Measurements from ENCODE around the gene MYLK4.

MYLK4 gene

GRCh38 chr6:2684766-2685754 is 65.7 kb downstream of the MYLK4 start:
- no peaks in the 10 kb centered on the region for H3K36me3 ChIP-seq (ENCODE audit: insufficient read depth, insufficient read length, low read length)
- TF ChIP-seq SUZ12 (IDR thresholded peaks at IDR 0.05; ENCODE audit: extremely low read depth, insufficient read depth, insufficient read length), result no peak
- no peak for TF ChIP-seq YY1 (IDR thresholded peaks at IDR 0.05; ENCODE audit: insufficient read depth, insufficient read length)
- TF ChIP-seq ZNF274 (IDR thresholded peaks at IDR 0.05; ENCODE audit: low read depth, low read length), result no peak
- no peaks in the 10 kb centered on the region for H3K4me1 ChIP-seq (ENCODE audit: insufficient read depth, insufficient read length)
- H3K4me3 ChIP-seq (ENCODE audit: insufficient read length, low read depth), result no peak overlapping the region
- no peaks in the 10 kb centered on the region for H3K27me3 ChIP-seq (ENCODE audit: insufficient read depth, insufficient read length)
- no peak overlapping the region for H3K9ac ChIP-seq (ENCODE audit: insufficient read length, low read depth)
- H3K9me3 ChIP-seq (ENCODE audit: insufficient read depth, low read length), result no peaks in the 10 kb centered on the region; the same call in 1 of the 2 replicates
- no peak for DNase-seq (ENCODE audit: low read depth, low spot score)

- no peaks in the 10 kb centered on the region for H3K4me1 ChIP-seq (ENCODE audit: insufficient read depth, insufficient read length)
- H3K4me3 ChIP-seq (ENCODE audit: insufficient read length, low read depth), result no peak overlapping the region
- H3K9ac ChIP-seq (ENCODE audit: insufficient read length, low read depth), result no peak overlapping the region
- H3K27me3 ChIP-seq (ENCODE audit: insufficient read depth, insufficient read length), result no peaks in the 10 kb centered on the region
- TF ChIP-seq YY1 (IDR thresholded peaks at IDR 0.05; ENCODE audit: insufficient read depth, insufficient read length) (no peak), SUZ12 (IDR thresholded peaks at IDR 0.05; ENCODE audit: extremely low read depth, insufficient read depth, insufficient read length) (no peak), ZNF274 (IDR thresholded peaks at IDR 0.05; ENCODE audit: low read depth, low read length) (no peak)
- no peaks in the 10 kb centered on the region; the same call in 1 of the 2 replicates for H3K9me3 ChIP-seq (ENCODE audit: insufficient read depth, low read length)
- no peak for DNase-seq (ENCODE audit: low read depth, low spot score)
- no peaks in the 10 kb centered on the region for H3K36me3 ChIP-seq (ENCODE audit: insufficient read depth, insufficient read length, low read length)
Observed at GRCh38 chr6:2684103-2684749, 66.5 kb downstream of the MYLK4 start.

- Histone ChIP-seq H3K27me3 (ENCODE audit: insufficient read depth, insufficient read length) (no peaks in the 10 kb centered on the region), H3K9ac (ENCODE audit: insufficient read length, low read depth) (no peak overlapping the region), H3K36me3 (ENCODE audit: insufficient read depth, insufficient read length, low read length) (no peaks in the 10 kb centered on the region), H3K4me3 (ENCODE audit: insufficient read length, low read depth) (no peak overlapping the region), H3K4me1 (ENCODE audit: insufficient read depth, insufficient read length) (no peaks in the 10 kb centered on the region), H3K9me3 (ENCODE audit: insufficient read depth, low read length) (no peaks in the 10 kb centered on the region; the same call in 1 of the 2 replicates)
- DNase-seq (ENCODE audit: low read depth, low spot score), result no peak
- TF ChIP-seq SUZ12 (IDR thresholded peaks at IDR 0.05; ENCODE audit: extremely low read depth, insufficient read depth, insufficient read length) (no peak), ZNF274 (IDR thresholded peaks at IDR 0.05; ENCODE audit: low read depth, low read length) (no peak), YY1 (IDR thresholded peaks at IDR 0.05; ENCODE audit: insufficient read depth, insufficient read length) (no peak)
Observed at GRCh38 chr6:2680264-2680922, 70.3 kb downstream of the MYLK4 start.

GRCh38 chr6:2677080-2677593 is 73.6 kb downstream of the MYLK4 start:
- H3K4me1 ChIP-seq (ENCODE audit: insufficient read depth, insufficient read length), result no peaks in the 10 kb centered on the region
- H3K27me3 ChIP-seq (ENCODE audit: insufficient read depth, insufficient read length), result no peaks in the 10 kb centered on the region
- no peak overlapping the region for H3K9ac ChIP-seq (ENCODE audit: insufficient read length, low read depth)
- no peak for TF ChIP-seq SUZ12 (IDR thresholded peaks at IDR 0.05; ENCODE audit: extremely low read depth, insufficient read depth, insufficient read length)
- TF ChIP-seq ZNF274 (IDR thresholded peaks at IDR 0.05; ENCODE audit: low read depth, low read length), result no peak
- no peak for TF ChIP-seq YY1 (IDR thresholded peaks at IDR 0.05; ENCODE audit: insufficient read depth, insufficient read length)
- DNase-seq (ENCODE audit: low read depth, low spot score), result no peak
- H3K36me3 ChIP-seq (ENCODE audit: insufficient read depth, insufficient read length, low read length), result no peaks in the 10 kb centered on the region
- H3K4me3 ChIP-seq (ENCODE audit: insufficient read length, low read depth), result no peak overlapping the region
- no peaks in the 10 kb centered on the region for H3K9me3 ChIP-seq (ENCODE audit: insufficient read depth, low read length)

GRCh38 chr6:2676048-2676447 is 74.7 kb downstream of the MYLK4 start:
- TF ChIP-seq YY1 (IDR thresholded peaks at IDR 0.05; ENCODE audit: insufficient read depth, insufficient read length) (no peak), SUZ12 (IDR thresholded peaks at IDR 0.05; ENCODE audit: extremely low read depth, insufficient read depth, insufficient read length) (no peak), ZNF274 (IDR thresholded peaks at IDR 0.05; ENCODE audit: low read depth, low read length) (no peak)
- DNase-seq (ENCODE audit: low read depth, low spot score), result no peak

GRCh38 chr6:2674857-2675256 is 75.9 kb downstream of the MYLK4 start:
- TF ChIP-seq ZNF274 (IDR thresholded peaks at IDR 0.05; ENCODE audit: low read depth, low read length), result no peak
- TF ChIP-seq SUZ12 (IDR thresholded peaks at IDR 0.05; ENCODE audit: extremely low read depth, insufficient read depth, insufficient read length), result no peak
- no peak for TF ChIP-seq YY1 (IDR thresholded peaks at IDR 0.05; ENCODE audit: insufficient read depth, insufficient read length)
- no peak overlapping the region for H3K4me3 ChIP-seq (ENCODE audit: insufficient read length, low read depth)
- no peak for DNase-seq (ENCODE audit: low read depth, low spot score)
- H3K9me3 ChIP-seq (ENCODE audit: insufficient read depth, low read length), result no peaks in the 10 kb centered on the region
- H3K4me1 ChIP-seq (ENCODE audit: insufficient read depth, insufficient read length), result no peaks in the 10 kb centered on the region
- no peak overlapping the region for H3K9ac ChIP-seq (ENCODE audit: insufficient read length, low read depth)
- H3K27me3 ChIP-seq (ENCODE audit: insufficient read depth, insufficient read length), result no peaks in the 10 kb centered on the region
- H3K36me3 ChIP-seq (ENCODE audit: insufficient read depth, insufficient read length, low read length), result no peaks in the 10 kb centered on the region

More at GRCh38 chr6:2676048-2676447, 74.7 kb downstream of the MYLK4 start:
- no peak overlapping the region for H3K4me3 ChIP-seq (ENCODE audit: insufficient read length, low read depth)
- H3K9me3 ChIP-seq (ENCODE audit: insufficient read depth, low read length), result no peaks in the 10 kb centered on the region
- H3K4me1 ChIP-seq (ENCODE audit: insufficient read depth, insufficient read length), result no peaks in the 10 kb centered on the region
- no peaks in the 10 kb centered on the region for H3K36me3 ChIP-seq (ENCODE audit: insufficient read depth, insufficient read length, low read length)
- no peak overlapping the region for H3K9ac ChIP-seq (ENCODE audit: insufficient read length, low read depth)
- H3K27me3 ChIP-seq (ENCODE audit: insufficient read depth, insufficient read length), result no peaks in the 10 kb centered on the region

All from NT2/D1 (cell line).